Neural cell (in vitro differentiated cells): ENCODE data around the gene GYPC.
"Not testable (repeated sequence)": the region's sequence is repeated elsewhere in the genome, so short reads cannot be mapped to it uniquely, and the experiment has no call there.

Source experiments
- POLR2AphosphoS5 ChIP-seq: IDR thresholded peaks from 2 replicates; pipeline ENCODE4 v1.6.1; 2012
- RAD21 ChIP-seq: fragments of 450-650 bp; conservative IDR thresholded peaks from 2 replicates; pipeline ENCODE4 v1.6.1; 2014; ENCODE audit warnings: antibody characterized with exemption, mild to moderate bottlenecking, moderate library complexity
- TF ChIP-seq, protein P1 (sequence below): IDR thresholded peaks from 2 replicates; pipeline ENCODE4 v1.6.1; 2012; ENCODE audit warnings: borderline replicate concordance
- TF ChIP-seq, protein P2 (sequence below): fragments of 450-650 bp; IDR thresholded peaks from 2 replicates; pipeline ENCODE4 v1.5.1; 2014; ENCODE audit warnings: antibody characterized with exemption, mild to moderate bottlenecking, moderate library complexity; ENCODE audit not compliant: poor library complexity, severe bottlenecking

DNA sequence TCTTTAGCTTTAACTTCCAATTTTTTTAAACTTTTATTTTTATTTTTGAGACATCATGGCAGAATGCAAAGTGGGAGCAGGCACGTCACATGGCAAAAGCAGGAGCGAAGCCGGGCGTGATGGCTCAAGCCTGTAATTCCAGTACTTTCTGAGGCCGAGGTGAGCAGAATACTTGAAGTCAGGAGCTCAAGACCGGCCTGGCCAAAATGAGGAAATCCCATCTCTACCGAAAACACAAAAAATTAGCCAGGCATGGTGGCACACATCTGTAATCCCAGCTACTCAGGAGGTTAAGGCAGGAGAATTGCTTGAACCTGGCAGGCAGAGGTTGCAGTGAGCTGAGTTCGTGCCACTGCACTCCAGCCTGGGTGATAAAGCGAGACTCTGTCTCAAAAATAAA lies 14.7 kb upstream of the GYPC start:
- TF ChIP-seq, protein P1, sequence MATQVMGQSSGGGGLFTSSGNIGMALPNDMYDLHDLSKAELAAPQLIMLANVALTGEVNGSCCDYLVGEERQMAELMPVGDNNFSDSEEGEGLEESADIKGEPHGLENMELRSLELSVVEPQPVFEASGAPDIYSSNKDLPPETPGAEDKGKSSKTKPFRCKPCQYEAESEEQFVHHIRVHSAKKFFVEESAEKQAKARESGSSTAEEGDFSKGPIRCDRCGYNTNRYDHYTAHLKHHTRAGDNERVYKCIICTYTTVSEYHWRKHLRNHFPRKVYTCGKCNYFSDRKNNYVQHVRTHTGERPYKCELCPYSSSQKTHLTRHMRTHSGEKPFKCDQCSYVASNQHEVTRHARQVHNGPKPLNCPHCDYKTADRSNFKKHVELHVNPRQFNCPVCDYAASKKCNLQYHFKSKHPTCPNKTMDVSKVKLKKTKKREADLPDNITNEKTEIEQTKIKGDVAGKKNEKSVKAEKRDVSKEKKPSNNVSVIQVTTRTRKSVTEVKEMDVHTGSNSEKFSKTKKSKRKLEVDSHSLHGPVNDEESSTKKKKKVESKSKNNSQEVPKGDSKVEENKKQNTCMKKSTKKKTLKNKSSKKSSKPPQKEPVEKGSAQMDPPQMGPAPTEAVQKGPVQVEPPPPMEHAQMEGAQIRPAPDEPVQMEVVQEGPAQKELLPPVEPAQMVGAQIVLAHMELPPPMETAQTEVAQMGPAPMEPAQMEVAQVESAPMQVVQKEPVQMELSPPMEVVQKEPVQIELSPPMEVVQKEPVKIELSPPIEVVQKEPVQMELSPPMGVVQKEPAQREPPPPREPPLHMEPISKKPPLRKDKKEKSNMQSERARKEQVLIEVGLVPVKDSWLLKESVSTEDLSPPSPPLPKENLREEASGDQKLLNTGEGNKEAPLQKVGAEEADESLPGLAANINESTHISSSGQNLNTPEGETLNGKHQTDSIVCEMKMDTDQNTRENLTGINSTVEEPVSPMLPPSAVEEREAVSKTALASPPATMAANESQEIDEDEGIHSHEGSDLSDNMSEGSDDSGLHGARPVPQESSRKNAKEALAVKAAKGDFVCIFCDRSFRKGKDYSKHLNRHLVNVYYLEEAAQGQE, result not testable (repeated sequence)
- TF ChIP-seq POLR2AphosphoS5, RAD21: not testable (repeated sequence)
- TF ChIP-seq, protein P2, sequence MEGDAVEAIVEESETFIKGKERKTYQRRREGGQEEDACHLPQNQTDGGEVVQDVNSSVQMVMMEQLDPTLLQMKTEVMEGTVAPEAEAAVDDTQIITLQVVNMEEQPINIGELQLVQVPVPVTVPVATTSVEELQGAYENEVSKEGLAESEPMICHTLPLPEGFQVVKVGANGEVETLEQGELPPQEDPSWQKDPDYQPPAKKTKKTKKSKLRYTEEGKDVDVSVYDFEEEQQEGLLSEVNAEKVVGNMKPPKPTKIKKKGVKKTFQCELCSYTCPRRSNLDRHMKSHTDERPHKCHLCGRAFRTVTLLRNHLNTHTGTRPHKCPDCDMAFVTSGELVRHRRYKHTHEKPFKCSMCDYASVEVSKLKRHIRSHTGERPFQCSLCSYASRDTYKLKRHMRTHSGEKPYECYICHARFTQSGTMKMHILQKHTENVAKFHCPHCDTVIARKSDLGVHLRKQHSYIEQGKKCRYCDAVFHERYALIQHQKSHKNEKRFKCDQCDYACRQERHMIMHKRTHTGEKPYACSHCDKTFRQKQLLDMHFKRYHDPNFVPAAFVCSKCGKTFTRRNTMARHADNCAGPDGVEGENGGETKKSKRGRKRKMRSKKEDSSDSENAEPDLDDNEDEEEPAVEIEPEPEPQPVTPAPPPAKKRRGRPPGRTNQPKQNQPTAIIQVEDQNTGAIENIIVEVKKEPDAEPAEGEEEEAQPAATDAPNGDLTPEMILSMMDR, result not testable (repeated sequence)
